ENCODE results near the gene NTRK2.

GRCh38 chr9:84642553-84643141, 26.9 kb upstream of the NTRK2 start:
- TF ChIP-seq TAF1 (IDR thresholded peaks at IDR 0.05; ENCODE audit: borderline replicate concordance, low read depth, low read length) (no peak), NR2C2 (IDR thresholded peaks at IDR 0.05; ENCODE audit: borderline replicate concordance, control insufficient read depth, insufficient read length, low read depth) (no peak), CTCF (IDR thresholded peaks at IDR 0.05 in 2 of 3, conservative IDR thresholded peaks at IDR 0.05 in 1 of 3; ENCODE audit: control insufficient read depth in 2 of 3, extremely low read depth in 1 of 3, insufficient read depth in 1 of 3, low read depth in 3 of 3, low read length in 3 of 3) (no peak), POLR2A (IDR thresholded peaks at IDR 0.05; ENCODE audit: low read depth, low read length) (no peak), TARDBP (IDR thresholded peaks at IDR 0.05; ENCODE audit: borderline replicate concordance) (no peak), POLR2AphosphoS5 (IDR thresholded peaks at IDR 0.05; ENCODE audit: low read length) (no peak), RELA (IDR thresholded peaks at IDR 0.05; ENCODE audit: borderline replicate concordance, partially characterized antibody) (no peak), RAD21 (IDR thresholded peaks at IDR 0.05; ENCODE audit: insufficient read depth, low read depth, low read length) (no peak), RFX5 (IDR thresholded peaks at IDR 0.05; ENCODE audit: low read depth, low read length) (no peak), ZNF274 (IDR thresholded peaks at IDR 0.05; ENCODE audit: insufficient read depth, insufficient read length) (no peak)
- TF ChIP-seq, protein P1, sequence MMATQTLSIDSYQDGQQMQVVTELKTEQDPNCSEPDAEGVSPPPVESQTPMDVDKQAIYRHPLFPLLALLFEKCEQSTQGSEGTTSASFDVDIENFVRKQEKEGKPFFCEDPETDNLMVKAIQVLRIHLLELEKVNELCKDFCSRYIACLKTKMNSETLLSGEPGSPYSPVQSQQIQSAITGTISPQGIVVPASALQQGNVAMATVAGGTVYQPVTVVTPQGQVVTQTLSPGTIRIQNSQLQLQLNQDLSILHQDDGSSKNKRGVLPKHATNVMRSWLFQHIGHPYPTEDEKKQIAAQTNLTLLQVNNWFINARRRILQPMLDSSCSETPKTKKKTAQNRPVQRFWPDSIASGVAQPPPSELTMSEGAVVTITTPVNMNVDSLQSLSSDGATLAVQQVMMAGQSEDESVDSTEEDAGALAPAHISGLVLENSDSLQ (IDR thresholded peaks at IDR 0.05) = no peak
